SJCRH30 (cell line): ENCODE data around the gene SLC2A4. TPM values are rescaled to one million over a fixed set of nuclear protein-coding genes. Genes with fewer than 3 reads are reported as not detected.
A peak's percentile ranks its signal among the peaks of the same experiment; 100 is the strongest.
"Not testable (repeated sequence)": the region's sequence is repeated elsewhere in the genome, so short reads cannot be mapped to it uniquely, and the experiment has no call there.

Source experiments
- DNase-seq, 2 experiments: peaks; one replicate each; pipeline ENCODE4 v3.0.0-alpha.2; 2015 to 2020
- H3K27ac ChIP-seq: fragments of 250-450 bp; sonication (Bioruptor Pico); 2 replicates; pipeline ENCODE4 v1.5.1; 2020; ENCODE audit warnings: mild to moderate bottlenecking, moderate library complexity
- H3K27me3 ChIP-seq: fragments of 250-450 bp; sonication (Bioruptor Pico); 2 replicates; pipeline ENCODE4 v1.5.1; 2020; ENCODE audit warnings: mild to moderate bottlenecking, moderate library complexity
- H3K36me3 ChIP-seq: fragments of 250-450 bp; sonication (Bioruptor Pico); 2 replicates; pipeline ENCODE4 v1.5.1; 2020; ENCODE audit warnings: mild to moderate bottlenecking, moderate library complexity
- H3K4me1 ChIP-seq: fragments of 250-450 bp; sonication (Bioruptor Pico); 2 replicates; pipeline ENCODE4 v1.5.1; 2020; ENCODE audit warnings: mild to moderate bottlenecking, moderate library complexity
- H3K4me3 ChIP-seq: fragments of 250-450 bp; sonication (Bioruptor Pico); 2 replicates; pipeline ENCODE4 v1.5.1; 2020; ENCODE audit warnings: mild to moderate bottlenecking, moderate library complexity
- H3K9me3 ChIP-seq: fragments of 250-450 bp; sonication (Bioruptor Pico); replicated peaks from 2 replicates; pipeline ENCODE4 v1.5.1; 2020; ENCODE audit warnings: mild to moderate bottlenecking, moderate library complexity
- total RNA-seq: library from RNA; depleted of rRNA; stranded (reverse); fragments of >200 nt; shearing (Covaris generic); gene quantifications from 2 replicates; pipeline ENCODE4 v1.2.3, GENCODE V29; 2014

Gene SLC2A4
- total RNA-seq, 1 experiment from 2014 or later: 1.3 TPM

DNA sequence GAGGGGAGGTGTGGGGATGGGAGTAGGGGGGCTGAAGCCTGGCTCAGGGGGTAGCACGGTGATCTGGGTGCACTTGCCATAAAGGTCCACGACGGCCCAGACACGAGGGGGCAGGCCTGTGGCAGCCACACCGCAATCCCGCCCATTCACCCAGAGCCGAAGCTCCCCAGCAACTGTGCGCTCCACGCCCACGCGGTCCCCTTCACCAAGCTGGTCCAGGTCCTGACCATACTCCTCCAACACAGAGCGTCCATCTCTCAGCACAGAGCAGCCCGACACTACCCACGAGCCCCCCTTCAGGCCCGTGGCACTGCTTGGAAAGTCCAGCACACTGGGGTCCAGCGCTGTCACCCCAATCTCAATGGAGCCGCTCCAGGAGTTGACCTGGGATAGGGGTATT is 46.0 kb downstream of the SLC2A4 start:
- Histone ChIP-seq H3K36me3 (no peaks in the 10 kb centered on the region), H3K4me1 (peaks cover 2% of the 10 kb centered on the region; the same call in 1 of the 2 replicates), H3K4me3 (no peak overlapping the region), H3K27ac (no peak overlapping the region), H3K9me3 (no peaks in the 10 kb centered on the region), H3K27me3 (no peaks in the 10 kb centered on the region)
- no peak for DNase-seq

- no peak overlapping the region for H3K27ac ChIP-seq
- no peak for DNase-seq
- H3K4me3 ChIP-seq: peak overlapping the region; percentile 69; the same call in 1 of the 2 replicates
- peaks cover 2% of the 10 kb centered on the region; the same call in 1 of the 2 replicates for H3K4me1 ChIP-seq
- no peaks in the 10 kb centered on the region for H3K27me3 ChIP-seq
- no peaks in the 10 kb centered on the region for H3K9me3 ChIP-seq
- H3K36me3 ChIP-seq: no peaks in the 10 kb centered on the region
These were observed 46.5 kb downstream of the SLC2A4 start for GRCh38 chr17:7328009-7328408.

DNA sequence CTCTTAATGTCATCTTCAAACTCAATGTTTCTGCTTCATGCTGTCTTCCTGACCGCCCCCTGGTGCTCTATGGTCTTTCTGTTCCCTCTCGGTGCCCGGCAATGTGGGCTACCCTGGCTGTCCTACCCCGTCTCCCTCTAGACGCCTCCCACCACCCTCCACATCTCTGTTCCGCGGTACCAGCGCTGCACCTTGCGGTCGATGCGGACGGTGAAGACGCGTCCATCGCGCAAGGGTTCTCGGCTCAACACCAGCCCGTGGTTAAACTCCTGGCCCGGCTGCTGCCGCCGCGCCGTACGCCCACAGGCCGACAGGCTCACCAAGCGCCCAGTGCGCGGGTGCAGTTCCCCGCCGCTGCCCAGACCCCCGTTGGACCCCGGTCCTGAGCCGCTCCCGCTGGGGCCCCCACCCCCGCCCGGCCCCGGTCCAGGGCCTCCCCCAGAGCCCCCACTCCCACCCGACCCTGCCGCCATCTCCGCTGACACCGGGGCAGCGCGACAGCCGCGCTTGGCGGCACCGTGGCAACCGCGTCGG is 47.4 kb downstream of the SLC2A4 start, which contains the start of gene NEURL4:
Gene NEURL4 (minus strand): TSS at position 496 of the 534 bp plus-strand sequence. CDS start 23 bp downstream, at position 473.
- DNase-seq: no peak
- no peaks in the 10 kb centered on the region for H3K36me3 ChIP-seq
- peaks cover 2% of the 10 kb centered on the region; the same call in 1 of the 2 replicates for H3K4me1 ChIP-seq
- no peaks in the 10 kb centered on the region for H3K9me3 ChIP-seq
- no peaks in the 10 kb centered on the region for H3K27me3 ChIP-seq
- H3K27ac ChIP-seq: peak within 1 kb of the TSS; percentile 55
- H3K4me3 ChIP-seq: peak within 1 kb of the TSS; percentile 69

DNA sequence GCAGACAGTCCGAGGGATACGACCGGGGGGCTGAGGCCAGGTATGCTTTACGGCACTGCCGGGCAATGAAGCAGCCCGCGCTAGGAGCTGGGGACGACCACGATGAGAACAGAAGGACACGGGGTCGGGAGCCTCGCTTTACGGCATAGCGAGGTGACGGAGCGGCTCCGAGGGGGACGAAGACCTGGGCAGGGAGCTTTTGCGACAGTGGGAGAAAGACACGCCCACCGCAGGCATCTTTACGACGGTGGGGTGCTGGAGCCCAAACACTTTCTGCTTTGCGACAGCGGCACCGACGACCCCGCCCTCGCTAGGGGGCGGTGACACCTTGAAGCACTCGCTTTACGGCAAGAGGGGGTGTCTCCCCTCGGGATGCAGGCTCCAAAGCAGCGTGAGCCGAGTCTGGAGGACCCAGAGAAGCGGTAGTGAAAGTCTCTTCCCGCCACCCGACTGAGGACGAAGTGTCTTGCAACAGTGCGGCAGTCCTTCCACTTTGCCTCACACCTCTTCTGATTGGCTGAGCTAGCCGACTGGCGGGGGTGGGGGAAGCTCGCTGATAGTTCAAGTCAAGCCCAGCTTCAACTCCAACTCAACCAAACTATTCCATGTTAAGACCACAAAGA is 48.0 kb downstream of the SLC2A4 start:
- Histone ChIP-seq H3K36me3 (no peaks in the 10 kb centered on the region), H3K4me3 (peak overlapping the region; percentile 69), H3K4me1 (peaks cover 2% of the 10 kb centered on the region; the same call in 1 of the 2 replicates), H3K27me3 (no peaks in the 10 kb centered on the region), H3K27ac (peak overlapping the region; percentile 55), H3K9me3 (no peaks in the 10 kb centered on the region)
- DNase-seq: peak; percentile 95 to 97

DNA sequence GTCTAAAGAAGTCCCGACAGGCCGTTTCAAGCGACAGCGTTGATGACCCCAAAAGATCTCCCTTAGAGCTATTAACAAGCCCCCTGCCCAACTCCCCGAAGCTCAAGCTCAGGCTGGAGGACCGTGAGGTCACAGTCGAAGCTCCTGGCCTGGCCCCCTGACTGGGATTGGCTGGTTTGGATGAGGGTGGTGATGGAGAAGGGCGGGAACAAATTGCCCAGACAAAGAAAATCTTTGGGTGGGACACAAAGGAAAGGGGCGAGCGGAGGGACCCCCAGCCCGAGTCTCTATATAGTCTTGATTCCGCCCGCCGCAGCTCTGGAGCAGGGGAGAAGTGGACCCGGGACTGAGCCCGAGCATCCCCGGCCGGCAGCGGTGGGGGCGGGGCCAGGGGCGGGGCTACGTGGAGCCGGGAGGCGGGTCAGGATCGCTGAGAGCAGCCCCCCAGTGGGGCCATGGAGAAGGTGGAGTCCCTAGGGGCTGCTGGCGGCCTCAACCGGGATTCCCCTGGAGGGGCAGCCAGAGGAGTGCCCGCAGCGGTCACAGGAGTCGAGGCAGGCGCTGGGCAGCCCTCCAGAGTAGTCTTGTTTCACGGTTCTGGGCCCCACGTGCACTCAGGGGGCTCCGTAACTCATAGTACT is 48.6 kb downstream of the SLC2A4 start:
- H3K27me3 ChIP-seq: no peaks in the 10 kb centered on the region
- DNase-seq: peak; percentile 84
- no peaks in the 10 kb centered on the region for H3K9me3 ChIP-seq
- peaks cover 2% of the 10 kb centered on the region; the same call in 1 of the 2 replicates for H3K4me1 ChIP-seq
- no peaks in the 10 kb centered on the region for H3K36me3 ChIP-seq
- peak overlapping the region; percentile 55 for H3K27ac ChIP-seq
- peak overlapping the region; percentile 69 for H3K4me3 ChIP-seq

GRCh38 chr17:7330638-7331015 is 49.1 kb downstream of the SLC2A4 start:
- H3K4me1 ChIP-seq: peaks cover 2% of the 10 kb centered on the region; the same call in 1 of the 2 replicates
- H3K9me3 ChIP-seq: no peaks in the 10 kb centered on the region
- no peaks in the 10 kb centered on the region for H3K27me3 ChIP-seq
- no peaks in the 10 kb centered on the region for H3K36me3 ChIP-seq
- H3K27ac ChIP-seq: peak overlapping the region; percentile 55
- DNase-seq: no peak
- H3K4me3 ChIP-seq: peak overlapping the region; percentile 69

- H3K27me3 ChIP-seq: no peaks in the 10 kb centered on the region
- no peak for DNase-seq
- H3K4me3 ChIP-seq: no peak overlapping the region
- no peaks in the 10 kb centered on the region for H3K36me3 ChIP-seq
- no peak overlapping the region for H3K27ac ChIP-seq
- H3K4me1 ChIP-seq: peaks cover 2% of the 10 kb centered on the region; the same call in 1 of the 2 replicates
- no peaks in the 10 kb centered on the region for H3K9me3 ChIP-seq
These were observed 50.6 kb downstream of the SLC2A4 start for GRCh38 chr17:7332111-7332510.

- H3K36me3 ChIP-seq, DNase-seq, H3K27ac ChIP-seq, H3K4me1 ChIP-seq, H3K4me3 ChIP-seq, H3K27me3 ChIP-seq, H3K9me3 ChIP-seq: not testable (repeated sequence)
These were observed 51.1 kb downstream of the SLC2A4 start for GRCh38 chr17:7332600-7333069.

GRCh38 chr17:7334938-7335538 is 53.5 kb downstream of the SLC2A4 start:
- H3K27ac ChIP-seq: no peak overlapping the region
- no peak for DNase-seq
- peaks cover 2% of the 10 kb centered on the region; the same call in 1 of the 2 replicates for H3K4me1 ChIP-seq
- no peaks in the 10 kb centered on the region for H3K9me3 ChIP-seq
- H3K36me3 ChIP-seq: no peaks in the 10 kb centered on the region
- H3K27me3 ChIP-seq: no peaks in the 10 kb centered on the region
- H3K4me3 ChIP-seq: no peak overlapping the region

- not testable (repeated sequence) for H3K27me3 ChIP-seq, DNase-seq, H3K36me3 ChIP-seq, H3K4me3 ChIP-seq, H3K27ac ChIP-seq, H3K4me1 ChIP-seq, H3K9me3 ChIP-seq
These were observed 54.2 kb downstream of the SLC2A4 start for GRCh38 chr17:7335765-7336164.

DNA sequence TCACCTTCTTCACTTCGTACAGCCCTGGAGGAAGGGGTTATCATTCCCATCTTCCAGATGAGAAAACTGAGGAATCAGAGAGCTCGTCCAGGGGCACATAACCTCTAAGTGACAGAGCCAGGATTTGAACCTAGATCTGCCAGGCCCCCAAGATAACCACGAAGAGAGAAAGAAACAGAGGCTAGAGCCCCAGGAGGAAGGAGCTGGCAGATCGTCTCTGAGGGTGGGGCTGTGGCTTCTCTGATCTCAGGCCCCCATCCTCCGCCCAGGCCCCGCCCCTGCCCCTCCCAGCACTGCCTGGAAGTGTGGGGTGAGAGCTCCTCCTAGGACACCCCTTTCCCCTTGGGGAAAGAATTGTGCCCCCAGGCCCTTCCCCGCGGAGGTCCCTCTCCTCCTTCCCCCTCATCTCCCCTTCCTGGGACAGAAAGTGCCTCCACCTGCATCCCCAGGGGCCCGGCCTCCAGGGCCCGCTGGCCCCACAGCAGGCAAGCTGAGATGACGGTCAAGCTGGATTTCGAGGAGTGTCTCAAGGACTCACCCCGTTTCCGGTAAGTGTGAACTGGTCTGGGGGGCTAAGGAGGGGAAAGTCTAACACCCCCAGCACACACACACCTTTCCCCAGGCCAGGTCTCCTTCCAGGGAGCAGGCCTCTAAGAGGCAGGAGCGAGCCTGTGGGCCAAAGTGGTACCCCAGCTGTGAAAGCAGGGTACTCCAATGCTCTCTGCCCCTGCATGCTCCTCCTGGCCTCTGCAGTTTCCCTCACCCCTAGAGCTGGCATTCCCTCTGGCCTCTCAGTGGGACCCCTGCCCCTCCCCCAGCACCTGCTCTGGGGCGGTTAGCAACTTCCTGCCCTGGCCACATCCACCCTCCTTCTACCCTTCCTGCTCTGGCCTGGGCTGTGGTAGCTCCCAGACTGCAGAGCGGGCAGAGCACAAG is 55.0 kb downstream of the SLC2A4 start, which contains the start of gene ACAP1:
Gene ACAP1 (plus strand): TSS at position 290 of the 936 bp plus-strand sequence. CDS start 206 bp downstream, at position 496.
- no peak for DNase-seq
- Histone ChIP-seq H3K9me3 (no peaks in the 10 kb centered on the region), H3K36me3 (no peaks in the 10 kb centered on the region), H3K4me1 (no peaks in the 10 kb centered on the region), H3K4me3 (no peak within 1 kb of the TSS), H3K27me3 (no peaks in the 10 kb centered on the region), H3K27ac (no peak within 1 kb of the TSS)

- H3K4me3 ChIP-seq, H3K27ac ChIP-seq, H3K36me3 ChIP-seq, H3K27me3 ChIP-seq, DNase-seq, H3K4me1 ChIP-seq, H3K9me3 ChIP-seq: not testable (repeated sequence)
These were observed 56.1 kb downstream of the SLC2A4 start for GRCh38 chr17:7337600-7337999.
